ENCODE measurements around the gene ARHGAP5.

Gene ARHGAP5, protein sequence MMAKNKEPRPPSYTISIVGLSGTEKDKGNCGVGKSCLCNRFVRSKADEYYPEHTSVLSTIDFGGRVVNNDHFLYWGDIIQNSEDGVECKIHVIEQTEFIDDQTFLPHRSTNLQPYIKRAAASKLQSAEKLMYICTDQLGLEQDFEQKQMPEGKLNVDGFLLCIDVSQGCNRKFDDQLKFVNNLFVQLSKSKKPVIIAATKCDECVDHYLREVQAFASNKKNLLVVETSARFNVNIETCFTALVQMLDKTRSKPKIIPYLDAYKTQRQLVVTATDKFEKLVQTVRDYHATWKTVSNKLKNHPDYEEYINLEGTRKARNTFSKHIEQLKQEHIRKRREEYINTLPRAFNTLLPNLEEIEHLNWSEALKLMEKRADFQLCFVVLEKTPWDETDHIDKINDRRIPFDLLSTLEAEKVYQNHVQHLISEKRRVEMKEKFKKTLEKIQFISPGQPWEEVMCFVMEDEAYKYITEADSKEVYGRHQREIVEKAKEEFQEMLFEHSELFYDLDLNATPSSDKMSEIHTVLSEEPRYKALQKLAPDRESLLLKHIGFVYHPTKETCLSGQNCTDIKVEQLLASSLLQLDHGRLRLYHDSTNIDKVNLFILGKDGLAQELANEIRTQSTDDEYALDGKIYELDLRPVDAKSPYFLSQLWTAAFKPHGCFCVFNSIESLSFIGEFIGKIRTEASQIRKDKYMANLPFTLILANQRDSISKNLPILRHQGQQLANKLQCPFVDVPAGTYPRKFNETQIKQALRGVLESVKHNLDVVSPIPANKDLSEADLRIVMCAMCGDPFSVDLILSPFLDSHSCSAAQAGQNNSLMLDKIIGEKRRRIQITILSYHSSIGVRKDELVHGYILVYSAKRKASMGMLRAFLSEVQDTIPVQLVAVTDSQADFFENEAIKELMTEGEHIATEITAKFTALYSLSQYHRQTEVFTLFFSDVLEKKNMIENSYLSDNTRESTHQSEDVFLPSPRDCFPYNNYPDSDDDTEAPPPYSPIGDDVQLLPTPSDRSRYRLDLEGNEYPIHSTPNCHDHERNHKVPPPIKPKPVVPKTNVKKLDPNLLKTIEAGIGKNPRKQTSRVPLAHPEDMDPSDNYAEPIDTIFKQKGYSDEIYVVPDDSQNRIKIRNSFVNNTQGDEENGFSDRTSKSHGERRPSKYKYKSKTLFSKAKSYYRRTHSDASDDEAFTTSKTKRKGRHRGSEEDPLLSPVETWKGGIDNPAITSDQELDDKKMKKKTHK (N-terminal part only)

GRCh38 chr14:32077081-32078022 lies at the start of gene ARHGAP5:
TSS of gene ARHGAP5 (plus strand) at chr14:32077304. CDS start at chr14:32090670, 13,366 bp downstream.
- peak; percentile 74 for DNase-seq

- DNase-seq = peak; percentile 60
Measured at GRCh38 chr14:32028599-32028998, 48.5 kb upstream of the ARHGAP5 start.

- DNase-seq = no peak
Measured at GRCh38 chr14:32033543-32033942, 43.6 kb upstream of the ARHGAP5 start.

- peak; percentile 79 for DNase-seq
Measured at GRCh38 chr14:32038876-32039275, 38.2 kb upstream of the ARHGAP5 start.

DNA sequence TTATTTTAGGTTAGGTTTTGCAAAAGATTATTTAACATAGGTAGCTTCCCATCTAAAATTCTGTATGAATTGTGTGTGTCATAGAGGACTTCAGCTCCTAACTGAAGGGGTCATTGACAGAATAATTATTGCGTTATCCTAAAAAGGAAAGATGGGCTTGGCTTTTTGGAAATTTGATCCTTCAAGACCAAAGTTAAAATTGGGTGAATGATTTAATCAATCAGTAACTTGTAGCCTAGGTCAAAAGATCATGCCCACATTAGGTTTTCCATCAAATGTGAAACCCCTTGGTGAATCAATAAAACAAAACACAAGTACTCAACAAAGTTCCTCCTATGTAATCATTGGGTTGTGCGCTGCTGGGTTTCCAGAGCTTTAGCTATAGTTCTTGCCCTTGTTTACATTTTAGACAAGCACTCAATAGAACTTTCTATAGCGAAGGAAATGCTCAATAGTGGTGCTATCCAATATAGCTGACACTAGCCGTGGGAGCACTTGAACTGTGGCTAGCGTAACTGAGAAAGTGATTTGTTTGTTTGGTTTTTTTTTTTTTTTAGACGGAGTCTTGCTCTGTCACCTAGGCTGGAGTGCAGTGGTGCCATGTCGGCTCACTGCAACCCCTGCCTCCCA lies 37.6 kb upstream of the ARHGAP5 start:
- no peak for DNase-seq

DNA sequence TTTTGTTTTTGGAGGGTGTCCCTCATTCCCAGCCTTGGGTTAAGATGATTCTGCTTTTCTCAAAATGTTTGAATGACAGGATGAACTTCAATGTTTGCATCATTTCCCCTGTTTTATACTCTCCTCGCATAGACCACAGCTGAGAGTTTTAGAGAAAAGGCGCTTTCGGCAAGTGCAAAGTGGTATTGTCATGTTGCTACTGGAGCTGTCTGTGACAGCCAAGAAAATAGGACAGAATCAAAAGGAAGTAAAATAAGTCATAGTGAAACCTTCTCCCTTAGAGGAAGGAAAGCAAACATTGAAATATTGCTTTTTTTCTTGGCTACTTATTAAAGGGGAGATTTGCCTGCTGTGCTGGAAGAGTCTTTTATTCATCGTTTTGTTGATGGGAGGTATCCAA lies 33.5 kb upstream of the ARHGAP5 start:
- DNase-seq = no peak

- no peak for DNase-seq
Measured at GRCh38 chr14:32044454-32044853, 32.6 kb upstream of the ARHGAP5 start.

DNA sequence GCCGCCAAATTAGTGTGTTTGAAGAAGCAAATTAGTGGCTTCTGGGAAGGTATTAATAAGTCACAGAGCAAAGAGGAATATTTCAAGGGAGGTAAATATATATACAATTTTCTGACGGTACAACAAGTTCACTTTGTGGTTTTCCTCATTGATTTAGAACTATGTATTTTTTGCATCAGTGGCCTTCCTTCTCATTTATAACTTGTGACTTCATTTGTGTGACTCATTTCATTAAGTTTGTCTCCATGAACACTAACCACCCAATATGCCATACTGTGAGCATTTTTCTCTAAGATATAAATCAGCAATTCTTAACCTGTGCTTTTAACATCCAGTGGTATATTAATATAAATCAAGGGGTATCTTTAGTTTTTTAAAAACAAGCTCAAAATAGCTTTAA lies 29.3 kb upstream of the ARHGAP5 start:
- no peak for DNase-seq

DNA sequence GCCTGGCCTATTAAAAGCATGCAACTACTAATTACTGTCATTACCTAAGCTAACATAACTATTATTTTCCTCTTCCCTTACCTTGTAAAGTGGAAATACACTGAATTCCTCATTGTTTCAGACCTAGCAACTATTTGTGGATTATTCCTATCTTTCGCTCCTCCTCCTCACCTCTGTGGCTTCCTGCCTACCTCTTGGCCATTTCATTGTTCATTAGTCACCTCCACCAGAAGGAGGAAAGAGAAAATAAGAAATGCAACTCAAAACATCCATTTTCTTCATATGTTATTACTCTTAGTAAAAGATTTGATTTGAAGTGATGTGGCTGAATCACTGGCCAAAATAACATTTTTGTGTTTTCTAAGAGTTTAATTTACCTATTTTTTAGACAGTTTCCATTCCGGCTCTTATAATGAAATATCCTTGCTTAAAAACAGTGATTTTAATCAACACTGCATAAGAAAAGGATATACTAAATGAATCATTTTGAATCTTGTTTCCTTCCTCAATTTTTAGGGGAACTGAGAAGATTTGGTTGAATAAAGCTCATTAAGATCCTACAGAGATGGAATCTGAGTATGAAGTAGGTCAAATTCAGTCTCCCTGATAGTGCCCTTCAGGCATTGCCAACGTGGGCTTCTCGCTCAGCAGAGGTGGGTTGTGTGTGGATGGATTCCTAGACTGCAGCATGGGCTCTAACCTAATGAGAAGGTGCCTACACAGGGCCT lies 27.6 kb upstream of the ARHGAP5 start:
- DNase-seq = no peak

DNA sequence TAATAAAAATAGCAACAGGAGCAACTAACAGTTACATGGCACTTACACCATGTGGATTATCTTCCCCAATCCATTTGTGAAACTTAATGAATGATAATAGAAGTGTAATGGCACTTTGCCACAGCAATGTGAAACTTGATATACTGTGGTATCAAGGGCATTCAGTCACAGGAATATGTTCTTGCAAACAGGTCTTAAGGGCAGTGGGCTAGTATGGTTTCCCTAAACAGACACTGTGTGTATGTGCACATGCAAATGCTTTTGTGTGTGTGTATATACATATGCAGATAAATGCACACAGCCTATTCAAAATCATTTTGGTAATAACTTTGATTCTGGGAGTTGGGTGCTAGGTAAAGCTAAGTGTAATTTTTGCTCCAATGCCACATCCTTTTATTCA lies 26.2 kb upstream of the ARHGAP5 start:
- no peak for DNase-seq

DNA sequence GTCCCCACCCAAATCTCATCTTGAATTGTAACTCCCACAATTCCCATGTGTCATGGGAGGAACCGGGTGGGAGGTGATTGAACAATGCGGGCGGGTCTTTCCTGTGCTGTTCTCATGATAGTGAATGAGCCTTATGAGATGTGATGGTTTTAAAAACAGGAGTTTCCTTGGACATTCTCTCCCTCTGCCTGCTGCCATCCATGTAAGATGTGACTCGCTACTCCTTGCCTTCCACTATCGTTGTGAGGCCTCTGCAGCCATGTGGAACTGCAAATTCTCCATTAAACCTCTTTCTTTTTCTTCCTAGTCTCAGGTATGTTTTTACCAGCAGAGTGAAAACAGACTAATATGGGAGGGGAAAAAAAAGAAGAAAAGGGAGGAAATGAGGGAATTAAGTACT lies 22.6 kb upstream of the ARHGAP5 start:
- no peak for DNase-seq

GRCh38 chr14:32055175-32055574 lies 21.9 kb upstream of the ARHGAP5 start:
- DNase-seq = no peak

- DNase-seq = no peak
Measured at GRCh38 chr14:32059702-32060101, 17.4 kb upstream of the ARHGAP5 start.

- no peak for DNase-seq
Measured at GRCh38 chr14:32064931-32065330, 12.2 kb upstream of the ARHGAP5 start.

- no peak for DNase-seq
Measured at GRCh38 chr14:32068708-32069107, 8.4 kb upstream of the ARHGAP5 start.

DNA sequence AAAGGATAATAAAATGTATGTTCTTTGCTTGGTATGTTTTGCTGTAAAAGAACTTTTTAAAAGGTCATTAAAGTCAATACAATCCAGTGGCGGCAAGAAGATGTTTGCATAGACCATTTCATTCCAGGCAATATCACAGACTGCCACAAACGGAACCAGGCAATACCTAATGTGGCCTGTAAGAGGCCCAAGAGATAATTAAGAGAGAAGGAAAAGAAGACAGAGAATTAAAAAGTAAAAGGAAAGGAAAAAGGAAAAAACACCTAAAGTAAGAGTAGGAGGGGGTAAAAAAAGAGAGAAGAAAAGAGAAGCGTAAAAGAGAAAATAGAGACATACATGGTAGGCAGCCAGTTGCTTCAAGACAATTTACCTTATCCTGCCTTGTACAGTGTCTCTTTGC lies 6.8 kb upstream of the ARHGAP5 start:
- no peak for DNase-seq

DNA sequence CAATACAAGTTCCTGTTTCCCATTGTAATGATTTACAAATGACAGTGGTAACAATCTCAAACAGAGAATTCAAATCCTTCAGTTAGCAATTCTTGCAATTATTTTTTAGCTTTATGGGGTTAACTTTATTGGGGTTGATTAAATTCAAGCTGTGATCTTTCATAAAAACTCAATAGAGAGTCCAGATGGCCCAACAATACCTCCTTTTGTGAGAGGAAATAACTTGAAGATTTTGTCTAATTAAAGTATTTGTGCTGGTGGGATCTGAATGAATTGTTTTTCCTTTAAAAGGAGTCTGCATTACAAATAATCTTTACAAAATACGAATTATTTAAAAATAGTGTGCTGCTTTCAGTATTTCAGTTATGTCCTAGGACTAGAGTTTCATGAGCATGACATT lies 4.4 kb upstream of the ARHGAP5 start:
- DNase-seq = no peak

- peak; percentile 55 for DNase-seq
Measured at GRCh38 chr14:32073537-32074189, 3.4 kb upstream of the ARHGAP5 start.

GRCh38 chr14:32074887-32075572 lies 2.1 kb upstream of the ARHGAP5 start:
- DNase-seq = no peak

Measured in islet precursor cell (in vitro differentiated cells).